ENCODE measurements around the gene GPR42. TPM values are rescaled to one million over a fixed set of nuclear protein-coding genes. Genes with fewer than 3 reads are reported as not detected.

The GPR42 gene
- total and polyA plus RNA-seq, 2 of the 4 experiments (the other 2 are of a cell fraction), result not detected

- in situ Hi-C loops (cut with MboI; ENCODE audit: low sequenced_read_pairs), result no loop called here
- no peaks in the 10 kb centered on the region for H3K79me1 ChIP-seq (ENCODE audit: low read depth in 1 of 2, low read length in 2 of 2)
- DNase-seq (no peak), ATAC-seq (ENCODE audit: low read depth) (no peak)
- 77% methylated on average over 2 of the region's 2 CpGs; no CpG with 5 or more reads in 1 of the 2 experiments for WGBS, 2 experiments (ENCODE audit: extremely low coverage in 2 of 2, insufficient read length in 1 of 2)
- no peak overlapping the region for H3K9ac ChIP-seq (ENCODE audit: low read depth, low read length)
- peaks cover 8% of the 10 kb centered on the region; the same call in 1 of the 2 replicates for H3K27me3 ChIP-seq (ENCODE audit: control insufficient read depth, insufficient read depth, low read length)
- no peaks in the 10 kb centered on the region for H3K4me1 ChIP-seq (ENCODE audit: control insufficient read depth, insufficient read depth, low read length)
- H3K36me3 ChIP-seq (ENCODE audit: control insufficient read depth, insufficient read depth, low read length), result no peaks in the 10 kb centered on the region
- H2BK120ac ChIP-seq (ENCODE audit: low read depth, low read length), result no peak overlapping the region
- no peak overlapping the region for H3K4ac ChIP-seq (ENCODE audit: low read depth, low read length)
- no peak overlapping the region for H4K91ac ChIP-seq (ENCODE audit: insufficient read depth, low read depth, low read length)
- POLR2A ChIA-PET (ENCODE audit: unreplicated experiment), result no interaction called here
- H3K56ac ChIP-seq (ENCODE audit: extremely low read depth, insufficient read depth, low read length), result no peak overlapping the region
- H2AK9ac ChIP-seq (replicated peaks; ENCODE audit: low read depth, low read length, poor library complexity), result no peak overlapping the region
- BruUV-seq (replicated peaks), result no TSS peak
- CTCF ChIA-PET, result no interaction called here
- H2AFZ ChIP-seq (replicated peaks; ENCODE audit: low read length, poor library complexity), result no peak overlapping the region
- H3K23ac ChIP-seq (ENCODE audit: low read depth, low read length), result no peak overlapping the region
- H3K9me1 ChIP-seq (ENCODE audit: insufficient read depth, low read length), result no peaks in the 10 kb centered on the region
- H4K20me1 ChIP-seq (ENCODE audit: insufficient read depth, low read length), result no peaks in the 10 kb centered on the region
- H4K8ac ChIP-seq (ENCODE audit: low read depth in 2 of 2, low read length in 2 of 2), result no peak overlapping the region
- TF ChIP-seq CEBPB (IDR thresholded peaks at IDR 0.05; ENCODE audit: low read depth, low read length), result no peak
- TF ChIP-seq NFE2L2 (IDR thresholded peaks at IDR 0.05; ENCODE audit: low read depth, low read length), result no peak
- TF ChIP-seq CHD1 (IDR thresholded peaks at IDR 0.05; ENCODE audit: low read depth, low read length), result no peak
- no peak for TF ChIP-seq POLR2A (IDR thresholded peaks at IDR 0.05; ENCODE audit: low read depth, low read length)
- no peak for TF ChIP-seq MAFK (IDR thresholded peaks at IDR 0.05; ENCODE audit: low read depth, low read length)
- no peak for TF ChIP-seq RCOR1 (IDR thresholded peaks at IDR 0.05; ENCODE audit: insufficient replicate concordance, low read length)
- H3K9me3 ChIP-seq (ENCODE audit: control insufficient read depth, insufficient read depth, low read length), result no peaks in the 10 kb centered on the region
- intact Hi-C loops (cut with micrococcal nuclease), result no loop called here
- no peak overlapping the region for H2BK15ac ChIP-seq (ENCODE audit: low read depth, low read length)
- no peak overlapping the region for H3K18ac ChIP-seq (ENCODE audit: low read depth, low read length)
- no peak overlapping the region for H3K14ac ChIP-seq (replicated peaks; ENCODE audit: low read depth, low read length)
- no peak overlapping the region for H4K5ac ChIP-seq (ENCODE audit: low read depth, low read length)
- H3K4me2 ChIP-seq (ENCODE audit: low read depth, low read length), result no peak overlapping the region
- dilution Hi-C loops (cut with HindIII; ENCODE audit: low sequenced_read_pairs, unreplicated experiment), result no loop called here
- H2BK5ac ChIP-seq (ENCODE audit: low read depth, low read length, poor library complexity, severe bottlenecking), result no peak overlapping the region
- H3K4me3 ChIP-seq (ENCODE audit: insufficient read depth, low read depth, low read length), result no peak overlapping the region
- no peak overlapping the region for H2AK5ac ChIP-seq (ENCODE audit: low read depth, low read length)
- H3K27ac ChIP-seq (ENCODE audit: insufficient read depth, low read length), result no peak overlapping the region
- no peak overlapping the region for H2BK20ac ChIP-seq (ENCODE audit: low read depth, low read length)
Measured at GRCh38 chr19:35417278-35417677, 46.4 kb downstream of the GPR42 start.
